Measurements from ENCODE around the gene NAT16.

- no peak for TF ChIP-seq POLR2A (IDR thresholded peaks at IDR 0.05; ENCODE audit: low read depth, low read length)
- no peak for TF ChIP-seq POLR2AphosphoS5 (IDR thresholded peaks at IDR 0.05; ENCODE audit: low read depth, low read length)
- no peak for TF ChIP-seq TAF1 (IDR thresholded peaks at IDR 0.05; ENCODE audit: low read depth, low read length)
- TF ChIP-seq SPI1 (IDR thresholded peaks at IDR 0.05; ENCODE audit: low read depth, low read length), result no peak
- TF ChIP-seq POU2F2 (IDR thresholded peaks at IDR 0.05; ENCODE audit: low read depth, low read length), result no peak
These were observed 42.3 kb upstream of the NAT16 start for GRCh38 chr7:101222275-101222830.
